Mesothelial cell of epicardium (in vitro differentiated cells): ENCODE measurements around the gene LRRC8A. TPM values are rescaled to one million over a fixed set of nuclear protein-coding genes. Genes with fewer than 3 reads are reported as not detected.
A peak's percentile ranks its signal among the peaks of the same experiment; 100 is the strongest.
"Not testable (repeated sequence)": the region's sequence is repeated elsewhere in the genome, so short reads cannot be mapped to it uniquely, and the experiment has no call there.

ENCODE experiments used
- DNase-seq, 2 experiments: peaks; one replicate each; pipeline ENCODE4 v3.0.0; 2021; ENCODE audit warnings: low spot score in 2 of 2; ENCODE audit not compliant: unreplicated experiment in 2 of 2
- H3K27ac Mint-ChIP-seq: 2 replicates; pipeline ENCODE4 v1.8.0; 2021; ENCODE audit warnings: mixed read lengths
- H3K27me3 Mint-ChIP-seq: 2 replicates; pipeline ENCODE4 v1.8.0; 2021; ENCODE audit warnings: low read depth, mixed read lengths
- H3K36me3 Mint-ChIP-seq: 2 replicates; pipeline ENCODE4 v1.8.0; 2021; ENCODE audit warnings: mixed read lengths
- H3K4me1 Mint-ChIP-seq: 2 replicates; pipeline ENCODE4 v1.8.0; 2021; ENCODE audit warnings: mixed read lengths
- H3K4me3 Mint-ChIP-seq: 2 replicates; pipeline ENCODE4 v1.8.0; 2021; ENCODE audit warnings: mild to moderate bottlenecking, moderate library complexity, mixed read lengths
- H3K9me3 Mint-ChIP-seq: 2 replicates; pipeline ENCODE4 v1.8.0; 2021; ENCODE audit warnings: mixed read lengths
- CTCF ChIP-seq: fragments of 200-600 bp; sonication (generic); IDR thresholded peaks from one replicate; pipeline ENCODE4 v1.5.0; 2021; ENCODE audit warnings: antibody characterized with exemption; ENCODE audit not compliant: unreplicated experiment
- total RNA-seq: library from RNA; stranded (reverse); gene quantifications from 3 replicates; pipeline ENCODE4 v1.2.1, GENCODE V29; 2021

Gene LRRC8A
- total RNA-seq, 1 donor from 2014 or later, result 35.9 TPM

- Mint-ChIP-seq H3K36me3 (no peaks in the 10 kb centered on the region), H3K4me3 (no peak overlapping the region), H3K27ac (no peak overlapping the region), H3K9me3 (no peaks in the 10 kb centered on the region), H3K27me3 (no peaks in the 10 kb centered on the region), H3K4me1 (peaks cover 7% of the 10 kb centered on the region)
- TF ChIP-seq CTCF, result no peak
- DNase-seq, result no peak
Measured at GRCh38 chr9:128862401-128862851, 19.5 kb upstream of the LRRC8A start.

GRCh38 chr9:128863647-128864046, 18.3 kb upstream of the LRRC8A start:
- Mint-ChIP-seq H3K27me3 (no peaks in the 10 kb centered on the region), H3K36me3 (no peaks in the 10 kb centered on the region), H3K27ac (no peak overlapping the region), H3K9me3 (no peaks in the 10 kb centered on the region), H3K4me1 (peaks cover 7% of the 10 kb centered on the region), H3K4me3 (no peak overlapping the region)
- DNase-seq, result peak; percentile 42 to 74
- peak; percentile 97 for TF ChIP-seq CTCF

GRCh38 chr9:128870128-128870940, 11.6 kb upstream of the LRRC8A start:
- no peak overlapping the region for H3K27ac Mint-ChIP-seq
- DNase-seq, result no peak
- TF ChIP-seq CTCF, result no peak
- H3K36me3 Mint-ChIP-seq, result peaks cover 2% of the 10 kb centered on the region
- H3K9me3 Mint-ChIP-seq, result no peaks in the 10 kb centered on the region
- no peaks in the 10 kb centered on the region for H3K27me3 Mint-ChIP-seq
- H3K4me3 Mint-ChIP-seq, result no peak overlapping the region
- no peaks in the 10 kb centered on the region for H3K4me1 Mint-ChIP-seq

GRCh38 chr9:128870941-128871265, 11.0 kb upstream of the LRRC8A start:
- H3K9me3 Mint-ChIP-seq, DNase-seq, H3K27ac Mint-ChIP-seq, H3K36me3 Mint-ChIP-seq, H3K4me1 Mint-ChIP-seq, H3K27me3 Mint-ChIP-seq, H3K4me3 Mint-ChIP-seq: not testable (repeated sequence)

- H3K36me3 Mint-ChIP-seq, result no peaks in the 10 kb centered on the region
- no peak overlapping the region for H3K27ac Mint-ChIP-seq
- no peaks in the 10 kb centered on the region for H3K27me3 Mint-ChIP-seq
- no peaks in the 10 kb centered on the region for H3K9me3 Mint-ChIP-seq
- peaks cover 7% of the 10 kb centered on the region for H3K4me1 Mint-ChIP-seq
- TF ChIP-seq CTCF, result no peak
- H3K4me3 Mint-ChIP-seq, result no peak overlapping the region
- DNase-seq, result no peak
Measured at GRCh38 chr9:128877852-128878251, 4.1 kb upstream of the LRRC8A start.

GRCh38 chr9:128882677-128883603, 1.0 kb downstream of the LRRC8A start:
- DNase-seq, result no peak
- peaks cover 5% of the 10 kb centered on the region for H3K36me3 Mint-ChIP-seq
- H3K4me3 Mint-ChIP-seq, result peak overlapping the region; percentile 98

More at GRCh38 chr9:128882677-128883603, 1.0 kb downstream of the LRRC8A start:
- H3K4me1 Mint-ChIP-seq, result peaks cover 14% of the 10 kb centered on the region
- TF ChIP-seq CTCF, result no peak
- H3K27me3 Mint-ChIP-seq, result no peaks in the 10 kb centered on the region
- no peaks in the 10 kb centered on the region for H3K9me3 Mint-ChIP-seq
- H3K27ac Mint-ChIP-seq, result peak overlapping the region; percentile 98
